GM12864 (cell line): ENCODE data around the gene CCDC33.

ENCODE experiments used
- DNase-seq: peaks from one replicate; pipeline ENCODE4 v3.0.0-alpha.2; 2011; ENCODE audit warnings: low read depth
- H3K4me3 ChIP-seq: 2 replicates; pipeline ENCODE4 v1.5.1; 2011; ENCODE audit warnings: mild to moderate bottlenecking, low read depth, low read length, control low read depth
- CTCF ChIP-seq: IDR thresholded peaks from 2 replicates; pipeline ENCODE4 v1.5.1; 2011; ENCODE audit warnings: low read depth, mild to moderate bottlenecking, moderate library complexity, low read length, control low read depth, inconsistent platforms; ENCODE audit errors: missing control alignments

The CCDC33 gene

GRCh38 chr15:74221399-74222239, 14.5 kb upstream of the CCDC33 start:
- no peak overlapping the region for H3K4me3 ChIP-seq
- DNase-seq, result no peak
- TF ChIP-seq CTCF, result no peak

GRCh38 chr15:74222240-74223119, 13.6 kb upstream of the CCDC33 start:
- no peak for TF ChIP-seq CTCF
- no peak overlapping the region for H3K4me3 ChIP-seq
- DNase-seq, result no peak

GRCh38 chr15:74225928-74226327, 10.2 kb upstream of the CCDC33 start:
- no peak overlapping the region for H3K4me3 ChIP-seq
- TF ChIP-seq CTCF, result no peak
- no peak for DNase-seq

- no peak for DNase-seq
- no peak for TF ChIP-seq CTCF
- no peak overlapping the region for H3K4me3 ChIP-seq
Observed at GRCh38 chr15:74226761-74227540, 9.2 kb upstream of the CCDC33 start.

- no peak for DNase-seq
- TF ChIP-seq CTCF, result no peak
- no peak overlapping the region for H3K4me3 ChIP-seq
Observed at GRCh38 chr15:74227968-74228722, 8.0 kb upstream of the CCDC33 start.

GRCh38 chr15:74228723-74229081, 7.4 kb upstream of the CCDC33 start:
- DNase-seq, result no peak
- TF ChIP-seq CTCF, result no peak

More at GRCh38 chr15:74228723-74229081, 7.4 kb upstream of the CCDC33 start:
- no peak overlapping the region for H3K4me3 ChIP-seq
